Neuronal stem cell (in vitro differentiated cells): ENCODE data around the gene POLN.
A peak's percentile ranks its signal among the peaks of the same experiment; 100 is the strongest.

ENCODE experiments used
- DNase-seq: peaks from one replicate; pipeline ENCODE4 v3.0.0-alpha.2; 2013; ENCODE audit warnings: low spot score
- H2AFZ ChIP-seq: one replicate; pipeline ENCODE4 v1.6.1; 2013; ENCODE audit warnings: mild to moderate bottlenecking, low read length, inconsistent platforms
- H2AK5ac ChIP-seq: 2 replicates; pipeline ENCODE4 v1.6.1; 2013; ENCODE audit warnings: low read depth, mild to moderate bottlenecking, inconsistent platforms, low read length, moderate library complexity, mixed read lengths
- H2BK120ac ChIP-seq: 2 replicates; pipeline ENCODE4 v1.6.1; 2013; ENCODE audit warnings: low read depth, mild to moderate bottlenecking, inconsistent platforms, low read length, moderate library complexity, mixed read lengths
- H2BK12ac ChIP-seq: one replicate; pipeline ENCODE4 v1.6.1; 2013; ENCODE audit warnings: low read length, inconsistent platforms
- H2BK15ac ChIP-seq: 2 replicates; pipeline ENCODE4 v1.6.1; 2013; ENCODE audit warnings: mild to moderate bottlenecking, low read length, inconsistent platforms, mixed read lengths
- H2BK5ac ChIP-seq: one replicate; pipeline ENCODE4 v1.6.1; 2013; ENCODE audit warnings: inconsistent platforms, mild to moderate bottlenecking, low read length, moderate library complexity
- H3K14ac ChIP-seq: one replicate; pipeline ENCODE4 v1.6.1; 2013; ENCODE audit warnings: low read length, inconsistent platforms
- H3K18ac ChIP-seq: 2 replicates; pipeline ENCODE4 v1.6.1; 2013; ENCODE audit warnings: low read length, inconsistent platforms
- H3K23ac ChIP-seq: 2 replicates; pipeline ENCODE4 v1.6.1; 2013; ENCODE audit warnings: low read depth, mild to moderate bottlenecking, mixed read lengths, low read length, inconsistent platforms; ENCODE audit not compliant: poor library complexity
- H3K27ac ChIP-seq: replicated peaks from 3 replicates; pipeline ENCODE4 v1.5.1; 2013; ENCODE audit warnings: low read length, inconsistent platforms
- H3K27me3 ChIP-seq, 3 experiments: 2 replicates each; pipeline ENCODE4 v1.6.1; 2013; ENCODE audit warnings: low read length in 3 of 3, mild to moderate bottlenecking in 2 of 3, inconsistent platforms in 1 of 3, low read depth in 1 of 3, mixed read lengths in 1 of 3, moderate library complexity in 1 of 3; ENCODE audit not compliant: control insufficient read depth in 3 of 3, insufficient read depth in 3 of 3
- H3K36me3 ChIP-seq, 2 donors: replicated peaks in 1 of 2; 2 replicates each; pipeline ENCODE4 v1.6.1; 2013; ENCODE audit warnings: low read length in 2 of 2; ENCODE audit not compliant: control insufficient read depth in 2 of 2, insufficient read depth in 2 of 2
- H3K4ac ChIP-seq: 2 replicates; pipeline ENCODE4 v1.6.1; 2013; ENCODE audit warnings: inconsistent platforms, mild to moderate bottlenecking, low read length, moderate library complexity
- H3K4me1 ChIP-seq, 2 donors: 1 replicate in 1 of 2; 2 replicates in 1 of 2; pipeline ENCODE4 v1.6.1; 2013; ENCODE audit warnings: low read length in 2 of 2, low read depth in 1 of 2; ENCODE audit not compliant: control insufficient read depth in 2 of 2, insufficient read depth in 1 of 2
- H3K4me2 ChIP-seq: one replicate; pipeline ENCODE4 v1.6.1; 2013; ENCODE audit warnings: mild to moderate bottlenecking, low read length, inconsistent platforms; ENCODE audit not compliant: insufficient read depth, poor library complexity, severe bottlenecking
- H3K4me3 ChIP-seq, 2 donors: 2 replicates each; pipeline ENCODE4 v1.5.1; 2013; ENCODE audit warnings: low read length in 2 of 2, mild to moderate bottlenecking in 2 of 2, inconsistent platforms in 1 of 2, moderate library complexity in 1 of 2
- H3K79me1 ChIP-seq: one replicate; pipeline ENCODE4 v1.6.1; 2013; ENCODE audit warnings: low read depth, mild to moderate bottlenecking, inconsistent platforms, low read length, moderate library complexity
- H3K9ac ChIP-seq: one replicate; pipeline ENCODE4 v1.6.1; 2013; ENCODE audit warnings: mild to moderate bottlenecking, low read depth, low read length, inconsistent platforms; ENCODE audit not compliant: poor library complexity
- H3K9me3 ChIP-seq, 2 donors: replicated peaks in 1 of 2; 2 replicates each; pipeline versions ENCODE3 to v1.6.1; 2013; ENCODE audit warnings: low read length in 2 of 2, mild to moderate bottlenecking in 2 of 2, inconsistent platforms in 1 of 2, low read depth in 1 of 2, mixed read lengths in 1 of 2, moderate library complexity in 1 of 2; ENCODE audit not compliant: control insufficient read depth in 2 of 2, insufficient read depth in 1 of 2
- H4K8ac ChIP-seq: one replicate; pipeline ENCODE4 v1.6.1; 2013; ENCODE audit warnings: low read depth, mild to moderate bottlenecking, inconsistent platforms, low read length, moderate library complexity
- H4K91ac ChIP-seq: one replicate; pipeline ENCODE4 v1.6.1; 2013; ENCODE audit warnings: low read length, low read depth, mild to moderate bottlenecking, inconsistent platforms; ENCODE audit not compliant: poor library complexity
- WGBS, 2 donors: extraction: QIAGEN DNeasy Blood & Tissue Kit; methylation state at CpG; one replicate each; pipeline ENCODE4 v1.1.7; 2013; ENCODE audit warnings: missing lambda C conversion rate in 2 of 2, mixed read lengths in 1 of 2; ENCODE audit not compliant: insufficient read length in 2 of 2, insufficient replicate concordance in 1 of 2; ENCODE audit errors: extremely low coverage in 2 of 2; 5-methylcytosine and 5-hydroxymethylcytosine counted together

The POLN gene

GRCh38 chr4:2059726-2060602 is 182.0 kb downstream of the POLN start:
- DNase-seq: no peak
- H3K27me3 ChIP-seq: peaks cover 0 to 47% (median 12%) of the 10 kb centered on the region in 3 experiments
- H2BK120ac ChIP-seq: no peak overlapping the region

GRCh38 chr4:2059046-2059725 is 182.7 kb downstream of the POLN start, which contains the start of gene NAT8L:
Gene NAT8L (plus strand): TSS chr4:2059327. CDS start chr4:2059512, 185 bp downstream.
- Histone ChIP-seq H2BK12ac (no peak within 1 kb of the TSS), H4K8ac (peak within 1 kb of the TSS; percentile 82), H3K27ac (no peak within 1 kb of the TSS), H3K36me3 (peaks cover 0 to 30% of the 10 kb centered on the region in 2 donors), H3K14ac (no peak within 1 kb of the TSS), H3K27me3 (peaks cover 0 to 47% (median 12%) of the 10 kb centered on the region in 3 experiments), H3K4ac (no peak within 1 kb of the TSS), H3K18ac (peak within 1 kb of the TSS; percentile 98), H2AFZ (peak within 1 kb of the TSS; percentile 93), H3K79me1 (peaks cover 7% of the 10 kb centered on the region), H3K9me3 (no peaks in the 10 kb centered on the region), H3K9ac (peak within 1 kb of the TSS; percentile 84), H4K91ac (no peak within 1 kb of the TSS), H2BK120ac (no peak within 1 kb of the TSS), H2BK5ac (peak within 1 kb of the TSS; percentile 66), H3K23ac (peak within 1 kb of the TSS; percentile 97), H2AK5ac (peak within 1 kb of the TSS; percentile 3), H3K4me3 (peak within 1 kb of the TSS; percentile 71 to 91), H3K4me2 (peak within 1 kb of the TSS; percentile 86), H3K4me1 (peaks cover 1 to 24% of the 10 kb centered on the region in 2 donors), H2BK15ac (peak within 1 kb of the TSS; percentile 85)
- DNase-seq: no peak
- no CpG with 5 or more reads among the region's 119 CpGs for WGBS, 2 donors

More at GRCh38 chr4:2059726-2060602, 182.0 kb downstream of the POLN start:
- Histone ChIP-seq H3K79me1 (peaks cover 7% of the 10 kb centered on the region), H3K14ac (no peak overlapping the region), H2BK12ac (no peak overlapping the region), H3K9ac (no peak overlapping the region), H2BK15ac (no peak overlapping the region), H3K18ac (no peak overlapping the region), H3K9me3 (no peaks in the 10 kb centered on the region), H3K4me1 (peaks cover 1 to 24% of the 10 kb centered on the region in 2 donors), H3K27ac (no peak overlapping the region), H2AFZ (peak overlapping the region; percentile 40), H3K4ac (no peak overlapping the region), H2BK5ac (no peak overlapping the region), H4K91ac (no peak overlapping the region), H4K8ac (no peak overlapping the region), H3K23ac (no peak overlapping the region), H3K4me3 (peak overlapping the region; percentile 71 to 83), H2AK5ac (peak overlapping the region; percentile 3), H3K4me2 (peak overlapping the region; percentile 86), H3K36me3 (peaks cover 0 to 38% of the 10 kb centered on the region in 2 donors)
- no CpG with 5 or more reads among the region's 102 CpGs for WGBS, 2 donors

- Histone ChIP-seq H3K27ac (no peak overlapping the region), H4K8ac (peak overlapping the region; percentile 82), H3K9ac (peak overlapping the region; percentile 81), H2BK12ac (no peak overlapping the region), H3K4me2 (peak overlapping the region; percentile 65), H3K4me1 (peaks cover 1 to 24% of the 10 kb centered on the region in 2 donors), H2BK5ac (peak overlapping the region; percentile 66), H3K14ac (no peak overlapping the region), H2AFZ (peak overlapping the region; percentile 93), H3K23ac (peak overlapping the region; percentile 97), H3K4ac (no peak overlapping the region), H2BK120ac (no peak overlapping the region), H4K91ac (no peak overlapping the region), H3K9me3 (no peaks in the 10 kb centered on the region), H2BK15ac (peak overlapping the region; percentile 85), H3K36me3 (peaks cover 0 to 23% of the 10 kb centered on the region in 2 donors), H2AK5ac (no peak overlapping the region), H3K4me3 (peak overlapping the region; percentile 71 to 91), H3K27me3 (peaks cover 0 to 47% (median 12%) of the 10 kb centered on the region in 3 experiments), H3K18ac (peak overlapping the region; percentile 98), H3K79me1 (peaks cover 7% of the 10 kb centered on the region)
- no peak for DNase-seq
- WGBS, 2 donors: no CpG with 5 or more reads among the region's 93 CpGs
Observed at GRCh38 chr4:2058264-2059045, 183.5 kb downstream of the POLN start.
